Endothelial cell of umbilical vein (primary cell): ENCODE measurements around the gene CAMKK2. TPM values are rescaled to one million over a fixed set of nuclear protein-coding genes. Genes with fewer than 3 reads are reported as not detected.
A peak's percentile ranks its signal among the peaks of the same experiment; 100 is the strongest.

ENCODE experiments used
- BruUV-seq: library from RNA; stranded (reverse); fragments of 400-500 nt; replicated peaks from 2 replicates; lab custom pipeline; 2021; lab: Mats Ljungman, UMichigan
- CTCF ChIA-PET: fragments of 300-600, 350-600 bp; sonication (Branson Sonifier 250); formaldehyde crosslinking; loops from one replicate; lab custom pipeline; 2021; ENCODE audit warnings: antibody characterized with exemption, inconsistent platforms; lab: Charles Lee
- POLR2A ChIA-PET: fragments of 300-600, 350-600 bp; sonication (Branson Sonifier 250); formaldehyde crosslinking; loops from one replicate; lab custom pipeline; 2021; ENCODE audit warnings: antibody characterized with exemption, inconsistent platforms; lab: Charles Lee
- DNase-seq: peaks from one replicate; pipeline ENCODE4 v3.0.0-alpha.2; 2011; ENCODE audit warnings: low read depth, low spot score
- FAIRE-seq: peaks from 2 replicates; lab custom pipeline; 2011; peaks lifted over from hg19 to GRCh38; lab: Jason Lieb, UNC
- H2AFZ ChIP-seq: 2 replicates; pipeline ENCODE4 v1.6.0; 2012; ENCODE audit warnings: low read depth, low read length, control low read depth, inconsistent platforms
- H3K27ac ChIP-seq: 2 replicates; pipeline ENCODE4 v1.5.1; 2011; ENCODE audit warnings: low read depth, mild to moderate bottlenecking, control low read depth, low read length, moderate library complexity; ENCODE audit not compliant: insufficient read depth
- H3K27me3 ChIP-seq, 2 experiments: 2 replicates each; pipeline versions ENCODE4 v1.6.0 to v1.6.1; 2011; ENCODE audit warnings: low read length in 2 of 2, mixed read lengths in 1 of 2; ENCODE audit not compliant: control insufficient read depth in 2 of 2, insufficient read depth in 2 of 2
- H3K36me3 ChIP-seq, 2 experiments: 2 replicates in 1 of 2; 3 replicates in 1 of 2; pipeline ENCODE4 v1.5.1; 2011; ENCODE audit warnings: low read length in 2 of 2, mild to moderate bottlenecking in 1 of 2, moderate library complexity in 1 of 2; ENCODE audit not compliant: control insufficient read depth in 2 of 2, insufficient read depth in 2 of 2; ENCODE audit errors: extremely low read depth in 1 of 2
- H3K4me1 ChIP-seq: 3 replicates; pipeline ENCODE4 v1.5.1; 2011; ENCODE audit warnings: mild to moderate bottlenecking, low read length; ENCODE audit not compliant: control insufficient read depth, insufficient read depth; ENCODE audit errors: extremely low read depth
- H3K4me2 ChIP-seq: 2 replicates; pipeline ENCODE4 v1.6.1; 2011; ENCODE audit warnings: low read length, control low read depth, mixed read lengths; ENCODE audit not compliant: insufficient read depth
- H3K4me3 ChIP-seq, 3 experiments: fragments of 200-600 bp in 1 of 3; sonication (generic), shearing (Covaris generic) in 1 of 3; replicated peaks in 1 of 3; 2 replicates each; pipeline ENCODE4 v1.5.1; 2011 to 2016; ENCODE audit warnings: control low read depth in 3 of 3, low read length in 3 of 3, mild to moderate bottlenecking in 2 of 3, inconsistent platforms in 1 of 3, low read depth in 1 of 3, moderate library complexity in 1 of 3; ENCODE audit not compliant: insufficient read depth in 1 of 3
- H3K79me2 ChIP-seq: 2 replicates; pipeline ENCODE4 v1.6.0; 2012; ENCODE audit warnings: low read length, inconsistent platforms; ENCODE audit not compliant: control insufficient read depth, insufficient read depth
- H3K9ac ChIP-seq: replicated peaks from 2 replicates; pipeline ENCODE3; 2011; ENCODE audit warnings: low read length, control low read depth; ENCODE audit not compliant: insufficient read depth; ENCODE audit errors: extremely low read depth
- H3K9me1 ChIP-seq: replicated peaks from 3 replicates; pipeline ENCODE4 v1.6.0; 2011; ENCODE audit warnings: mild to moderate bottlenecking, low read length; ENCODE audit not compliant: control insufficient read depth, insufficient read depth; ENCODE audit errors: extremely low read depth
- H3K9me3 ChIP-seq: replicated peaks from 2 replicates; pipeline ENCODE4 v1.5.1; 2012; ENCODE audit warnings: low read length, inconsistent platforms; ENCODE audit not compliant: control insufficient read depth, insufficient read depth
- H4K20me1 ChIP-seq: replicated peaks from 2 replicates; pipeline ENCODE3; 2011; ENCODE audit warnings: mild to moderate bottlenecking, low read length; ENCODE audit not compliant: control insufficient read depth, insufficient read depth; ENCODE audit errors: extremely low read depth
- CTCF ChIP-seq, 2 donors: IDR thresholded peaks; 1 replicate in 1 of 2; 2 replicates in 1 of 2; pipeline ENCODE4 v1.5.1; 2011; ENCODE audit warnings: low read length in 2 of 2, mild to moderate bottlenecking in 2 of 2, moderate library complexity in 2 of 2, control low read depth in 1 of 2, inconsistent platforms in 1 of 2, low read depth in 1 of 2; ENCODE audit not compliant: insufficient read depth in 1 of 2; ENCODE audit errors: extremely low read depth in 1 of 2
- EZH2 ChIP-seq: IDR thresholded peaks from 2 replicates; pipeline ENCODE4 v1.6.1; 2012; ENCODE audit warnings: borderline replicate concordance, low read depth, mild to moderate bottlenecking, moderate library complexity, low read length, inconsistent platforms; ENCODE audit not compliant: severe bottlenecking
- FOS ChIP-seq: IDR thresholded peaks from 2 replicates; pipeline ENCODE4 v1.6.1; 2011; ENCODE audit warnings: mild to moderate bottlenecking, low read length, moderate library complexity, borderline replicate concordance; ENCODE audit not compliant: insufficient read depth
- GATA2 ChIP-seq: IDR thresholded peaks from 2 replicates; pipeline ENCODE4 v1.7.0; 2011; ENCODE audit warnings: low read depth, mild to moderate bottlenecking, moderate library complexity, mixed read lengths, low read length; ENCODE audit not compliant: insufficient read length, insufficient read depth
- JUN ChIP-seq: IDR thresholded peaks from 2 replicates; pipeline ENCODE4 v1.6.1; 2011; ENCODE audit warnings: borderline replicate concordance, low read depth; ENCODE audit not compliant: insufficient read length, insufficient read depth
- MAX ChIP-seq: IDR thresholded peaks from 2 replicates; pipeline ENCODE4 v1.6.1; 2011; ENCODE audit not compliant: insufficient read depth, insufficient read length
- MYC ChIP-seq: IDR thresholded peaks from one replicate; pipeline ENCODE4 v1.6.1; 2011; ENCODE audit warnings: mild to moderate bottlenecking, low read depth, low read length
- POLR2A ChIP-seq: IDR thresholded peaks from 2 replicates; pipeline ENCODE4 v1.6.1; 2012; ENCODE audit warnings: low read depth, mild to moderate bottlenecking, control low read depth, low read length
- POLR2AphosphoS5 ChIP-seq: IDR thresholded peaks from 2 replicates; pipeline ENCODE4 v1.6.1; 2012; ENCODE audit warnings: low read depth, mild to moderate bottlenecking, control low read depth, low read length, moderate library complexity; ENCODE audit not compliant: insufficient read depth
- dilution Hi-C: fragments of 300-500 bp; cut with MboI; formaldehyde crosslinking; loops from one replicate; pipeline ENCODE4 v1.15.0; 2019; ENCODE audit warnings: low sequenced_read_pairs; ENCODE audit not compliant: extremely low pct_ligation_motif_present
- intact Hi-C: fragments of 100-400 bp; cut with micrococcal nuclease; formaldehyde crosslinking; loops from one replicate; pipeline ENCODE4 v1.10.0; 2022
- polyA plus RNA-seq, 4 experiments: library from polyadenylated mRNA; depleted of rRNA in 3 of 4; stranded (reverse) in 3 of 4; unstranded in 1 of 4; fragments of >200 nt; gene quantifications; 2 replicates each; pipeline versions ENCODE4 v1.2.1 to v1.2.3, GENCODE V29; 2011 to 2012; ENCODE audit warnings: missing spikeins in 1 of 4
- total RNA-seq: library from RNA; stranded (reverse); gene quantifications from 2 replicates; pipeline ENCODE4 v1.2.3, GENCODE V29; 2021

CAMKK2 gene
- total and polyA plus RNA-seq, 2 donors (not counting 3 experiments of a cell fraction or from before 2014, with no cell fraction given) = 32.5 to 45.0 TPM

- dilution Hi-C loops = no loop called here
- Histone ChIP-seq H3K4me1 (peaks cover 19% of the 10 kb centered on the region), H3K79me2 (no peaks in the 10 kb centered on the region), H3K36me3 (peaks cover 0 to 3% of the 10 kb centered on the region in 2 experiments), H3K9me3 (no peaks in the 10 kb centered on the region), H3K9me1 (no peaks in the 10 kb centered on the region), H3K4me2 (peak overlapping the region; percentile 24), H2AFZ (no peak overlapping the region), H4K20me1 (no peaks in the 10 kb centered on the region), H3K4me3 (no peak overlapping the region), H3K9ac (peak overlapping the region; percentile 8), H3K27ac (peak overlapping the region; percentile 72), H3K27me3 (no peaks in the 10 kb centered on the region)
- FAIRE-seq (peak; percentile 85), DNase-seq (peak; percentile 76)
- ChIA-PET POLR2A (interaction anchor here (0.7 kb wide), 1 partner anchor 488 kb away, joined by 4 read pairs; no protein-coding TSS in a partner anchor), CTCF (interaction anchor here (1.0 to 1.7 kb wide), 3 partner anchors 15 to 100 kb away, joined by 3 to 6 read pairs (median 5); no protein-coding TSS in a partner anchor)
- intact Hi-C loops = loop anchor here (1.0 to 5.0 kb wide), 2 partner anchors 25 to 153 kb away; no protein-coding TSS in a partner anchor
- BruUV-seq = no TSS peak
- TF ChIP-seq FOS (peak; percentile 73), EZH2 (no peak), MAX (no peak), CTCF (IDR thresholded peaks at IDR 0.05; ENCODE audit: extremely low read depth in 1 of 2, insufficient read depth in 1 of 2, low read depth in 1 of 2, low read length in 2 of 2) (no peak), POLR2AphosphoS5 (no peak), POLR2A (no peak), JUN (peak; percentile 82), MYC (no peak), GATA2 (no peak)
Measured at GRCh38 chr12:121214855-121215745, 81.4 kb downstream of the CAMKK2 start.
